ENCODE measurements around the gene OR2M3.

DNA sequence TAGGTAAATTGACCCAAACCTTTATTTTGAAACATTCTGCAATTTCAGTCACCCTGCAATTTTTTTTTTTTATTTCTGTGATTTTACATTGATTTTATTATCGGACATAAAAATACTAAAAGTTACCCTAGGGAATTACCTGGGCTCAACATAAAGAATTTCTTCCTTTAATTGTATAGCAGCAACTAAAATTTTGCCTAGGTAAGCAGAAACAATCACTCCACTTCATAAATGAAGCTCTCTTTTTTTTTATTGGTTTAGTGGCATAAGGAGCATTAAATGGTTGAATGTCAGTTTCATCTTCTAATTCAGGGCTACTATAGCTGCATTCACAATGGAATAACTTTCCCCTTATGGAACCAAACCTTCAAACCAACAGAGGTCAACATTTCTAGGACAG, 18.8 kb downstream of the OR2M3 start:
- TF ChIP-seq SP2 (tag by site-specific recombination; IDR thresholded peaks at IDR 0.05): no peak
- TF ChIP-seq, protein P1, sequence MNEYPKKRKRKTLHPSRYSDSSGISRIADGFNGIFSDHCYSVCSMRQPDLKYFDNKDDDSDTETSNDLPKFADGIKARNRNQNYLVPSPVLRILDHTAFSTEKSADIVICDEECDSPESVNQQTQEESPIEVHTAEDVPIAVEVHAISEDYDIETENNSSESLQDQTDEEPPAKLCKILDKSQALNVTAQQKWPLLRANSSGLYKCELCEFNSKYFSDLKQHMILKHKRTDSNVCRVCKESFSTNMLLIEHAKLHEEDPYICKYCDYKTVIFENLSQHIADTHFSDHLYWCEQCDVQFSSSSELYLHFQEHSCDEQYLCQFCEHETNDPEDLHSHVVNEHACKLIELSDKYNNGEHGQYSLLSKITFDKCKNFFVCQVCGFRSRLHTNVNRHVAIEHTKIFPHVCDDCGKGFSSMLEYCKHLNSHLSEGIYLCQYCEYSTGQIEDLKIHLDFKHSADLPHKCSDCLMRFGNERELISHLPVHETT (tag by site-specific recombination; IDR thresholded peaks at IDR 0.05): no peak
- TF ChIP-seq, protein P2, sequence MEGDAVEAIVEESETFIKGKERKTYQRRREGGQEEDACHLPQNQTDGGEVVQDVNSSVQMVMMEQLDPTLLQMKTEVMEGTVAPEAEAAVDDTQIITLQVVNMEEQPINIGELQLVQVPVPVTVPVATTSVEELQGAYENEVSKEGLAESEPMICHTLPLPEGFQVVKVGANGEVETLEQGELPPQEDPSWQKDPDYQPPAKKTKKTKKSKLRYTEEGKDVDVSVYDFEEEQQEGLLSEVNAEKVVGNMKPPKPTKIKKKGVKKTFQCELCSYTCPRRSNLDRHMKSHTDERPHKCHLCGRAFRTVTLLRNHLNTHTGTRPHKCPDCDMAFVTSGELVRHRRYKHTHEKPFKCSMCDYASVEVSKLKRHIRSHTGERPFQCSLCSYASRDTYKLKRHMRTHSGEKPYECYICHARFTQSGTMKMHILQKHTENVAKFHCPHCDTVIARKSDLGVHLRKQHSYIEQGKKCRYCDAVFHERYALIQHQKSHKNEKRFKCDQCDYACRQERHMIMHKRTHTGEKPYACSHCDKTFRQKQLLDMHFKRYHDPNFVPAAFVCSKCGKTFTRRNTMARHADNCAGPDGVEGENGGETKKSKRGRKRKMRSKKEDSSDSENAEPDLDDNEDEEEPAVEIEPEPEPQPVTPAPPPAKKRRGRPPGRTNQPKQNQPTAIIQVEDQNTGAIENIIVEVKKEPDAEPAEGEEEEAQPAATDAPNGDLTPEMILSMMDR (tag by site-specific recombination; IDR thresholded peaks at IDR 0.05): no peak
